Stimulated activated CD4-positive, alpha-beta T cell treated with anti-CD3 and anti-CD28 coated beads, Interleukin-15, amount 100 ng/mL, for 24 hours (primary cell): Measurements from ENCODE around the gene LAMC3.
A peak's percentile ranks its signal among the peaks of the same experiment; 100 is the strongest.
"Not testable (repeated sequence)": the region's sequence is repeated elsewhere in the genome, so short reads cannot be mapped to it uniquely, and the experiment has no call there.

Experiments
- DNase-seq: peaks from one replicate; pipeline ENCODE4 v3.0.0-alpha.2; 2020

Gene LAMC3

GRCh38 chr9:131031005-131031641 lies 22.1 kb downstream of the LAMC3 start:
- no peak for DNase-seq

GRCh38 chr9:131031642-131032005 lies 22.6 kb downstream of the LAMC3 start:
- DNase-seq = no peak

GRCh38 chr9:131032384-131032783 lies 23.4 kb downstream of the LAMC3 start:
- DNase-seq = no peak

- no peak for DNase-seq
Measured at GRCh38 chr9:131033269-131034224, 24.6 kb downstream of the LAMC3 start.

GRCh38 chr9:131034268-131034667 lies 25.3 kb downstream of the LAMC3 start:
- DNase-seq = no peak

- not testable (repeated sequence) for DNase-seq
Measured at GRCh38 chr9:131034749-131035148, 25.8 kb downstream of the LAMC3 start.

GRCh38 chr9:131035548-131035947 lies 26.6 kb downstream of the LAMC3 start:
- no peak for DNase-seq

GRCh38 chr9:131036071-131036470 lies 27.1 kb downstream of the LAMC3 start:
- DNase-seq = no peak

- no peak for DNase-seq
Measured at GRCh38 chr9:131036529-131037334, 27.8 kb downstream of the LAMC3 start.

- no peak for DNase-seq
Measured at GRCh38 chr9:131037335-131038255, 28.6 kb downstream of the LAMC3 start.

GRCh38 chr9:131038256-131039128 lies 29.5 kb downstream of the LAMC3 start:
- DNase-seq = no peak

GRCh38 chr9:131039129-131039954 lies 30.4 kb downstream of the LAMC3 start:
- DNase-seq = no peak

GRCh38 chr9:131042666-131043065 lies 33.7 kb downstream of the LAMC3 start:
- DNase-seq = no peak

- no peak for DNase-seq
Measured at GRCh38 chr9:131043087-131043486, 34.1 kb downstream of the LAMC3 start.

- DNase-seq = no peak
Measured at GRCh38 chr9:131043646-131044045, 34.7 kb downstream of the LAMC3 start.

GRCh38 chr9:131045300-131046092 lies 36.5 kb downstream of the LAMC3 start:
- DNase-seq = peak; percentile 73

- no peak for DNase-seq
Measured at GRCh38 chr9:131046093-131046380, 37.1 kb downstream of the LAMC3 start.

GRCh38 chr9:131046581-131047202 lies 37.7 kb downstream of the LAMC3 start:
- peak; percentile 83 for DNase-seq

- DNase-seq = no peak
Measured at GRCh38 chr9:131048332-131048731, 39.4 kb downstream of the LAMC3 start.
